Left renal pelvis (tissue), 4 donors: ENCODE measurements around the gene CEP135. TPM values are rescaled to one million over a fixed set of nuclear protein-coding genes. Genes with fewer than 3 reads are reported as not detected.
A peak's percentile ranks its signal among the peaks of the same experiment; 100 is the strongest.

Experiments used
- DNase-seq, 4 donors: peaks; one replicate each; pipeline ENCODE4 v3.0.0-alpha.2; 2013; ENCODE audit warnings: low read depth in 4 of 4, low spot score in 3 of 4
- polyA plus RNA-seq, 4 donors: library from polyadenylated mRNA; unstranded; fragments of 120-200 nt; gene quantifications; one replicate each; pipeline ENCODE4 v1.2.1, GENCODE V29; 2013; ENCODE audit not compliant: insufficient read length in 4 of 4

The CEP135 gene
- polyA plus RNA-seq, 4 donors, result 13.0 to 21.1 (median 14.3) TPM

DNA sequence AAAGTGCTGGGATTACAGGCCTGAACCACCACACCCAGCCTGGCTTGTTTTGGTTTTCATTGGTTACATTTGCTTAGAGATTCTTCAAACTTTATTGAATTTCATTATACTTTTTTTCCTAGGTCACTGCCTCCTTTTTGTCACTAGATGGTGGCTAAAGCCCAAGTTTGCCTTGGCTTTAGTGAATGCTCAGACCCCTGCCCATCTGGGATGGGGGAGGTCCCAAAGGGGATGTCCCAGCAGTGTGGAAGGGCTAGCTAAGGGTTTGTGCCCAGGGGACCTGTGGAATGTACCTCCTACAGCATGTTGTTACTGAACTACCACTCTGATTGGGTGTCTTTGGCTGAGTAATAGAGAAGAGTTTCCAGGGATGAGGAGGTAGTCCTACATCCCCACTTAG lies 58.4 kb downstream of the CEP135 start:
- DNase-seq, result no peak

DNA sequence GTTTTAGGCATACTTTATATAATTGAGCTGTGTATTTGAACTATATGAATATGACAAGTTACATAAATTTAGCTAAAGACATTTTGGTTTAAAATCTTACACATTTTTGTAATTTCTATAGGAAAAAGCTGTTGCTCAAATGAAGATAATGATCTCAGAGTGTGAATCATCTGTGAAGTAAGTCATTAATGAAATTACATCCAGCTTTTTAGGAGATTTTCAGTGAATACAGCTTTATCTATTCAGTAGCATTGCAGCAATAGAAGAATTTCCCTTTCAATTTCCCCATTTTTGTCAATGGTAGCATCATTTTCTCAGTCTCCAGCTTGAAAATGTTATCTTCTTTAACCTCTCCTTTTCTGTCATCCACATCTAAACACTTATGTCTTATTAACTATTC lies 59.5 kb downstream of the CEP135 start:
- no peak for DNase-seq

DNA sequence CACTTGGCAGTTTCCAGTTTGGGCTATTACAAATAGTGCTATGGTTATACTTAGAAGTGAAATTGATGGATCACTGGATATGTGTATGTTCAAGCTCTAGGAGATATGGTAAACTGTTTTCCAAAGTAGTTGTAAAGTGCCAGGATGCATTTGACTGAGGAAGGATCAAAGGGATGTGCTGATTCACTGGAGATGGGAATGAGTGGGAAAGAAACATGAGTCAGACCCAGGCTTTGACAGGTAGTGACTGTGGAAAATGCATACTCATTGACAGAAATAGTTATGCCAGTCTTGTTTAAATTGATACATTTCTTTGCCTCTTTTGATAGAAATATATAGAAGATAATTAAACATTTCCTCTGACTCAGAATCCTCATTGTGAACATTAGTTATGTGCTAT lies 77.9 kb downstream of the CEP135 start:
- no peak for DNase-seq

DNA sequence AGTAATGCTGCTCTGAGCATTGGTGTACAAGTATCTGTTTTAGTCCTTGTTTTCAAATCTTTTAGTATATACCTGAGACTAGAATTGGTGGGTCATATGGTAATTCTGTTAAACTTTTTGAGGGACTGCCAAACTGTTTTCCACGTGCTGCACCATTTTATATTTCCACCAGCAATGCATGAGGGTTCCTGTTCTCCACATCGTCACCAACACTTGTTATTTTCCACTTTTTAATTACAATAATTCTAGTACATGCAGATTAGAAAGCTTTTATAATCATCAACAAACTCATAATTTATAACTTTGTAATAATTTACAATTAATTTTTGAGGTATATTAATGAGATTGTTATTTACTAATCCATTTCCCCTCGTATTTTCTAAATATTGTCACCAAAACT lies 79.4 kb downstream of the CEP135 start:
- no peak for DNase-seq

DNA sequence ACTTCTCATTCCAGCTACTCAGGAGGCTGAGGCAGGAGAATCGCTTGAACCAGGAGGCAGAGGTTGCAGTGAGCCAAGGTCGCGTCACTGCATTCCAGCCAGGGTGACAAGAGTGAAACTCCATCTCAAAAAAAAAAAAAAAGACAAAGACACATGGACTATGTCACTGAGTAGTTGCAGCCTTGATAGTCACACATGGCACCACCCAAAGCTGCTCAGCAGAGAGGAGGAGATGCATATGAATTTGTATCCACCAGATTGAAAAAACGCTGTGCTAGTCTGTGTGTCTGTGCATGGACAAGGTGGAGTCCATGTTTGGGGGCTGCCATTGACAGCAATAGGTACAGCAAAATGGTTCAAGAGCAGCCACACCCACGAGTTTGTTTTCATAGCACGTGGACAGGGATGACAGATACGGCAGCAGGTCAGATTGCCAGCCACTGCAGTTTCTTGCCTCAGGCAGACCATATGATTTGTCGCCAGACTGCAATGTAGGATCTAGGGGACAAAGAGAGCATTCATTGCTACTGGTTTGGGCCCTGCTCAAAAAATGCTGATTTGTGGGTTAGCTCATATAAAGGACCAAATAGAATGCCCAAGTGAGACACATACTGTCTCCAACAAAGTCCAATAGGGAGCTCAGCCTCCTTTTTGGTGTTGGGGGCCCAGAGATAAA lies 89.9 kb downstream of the CEP135 start:
- no peak for DNase-seq

DNA sequence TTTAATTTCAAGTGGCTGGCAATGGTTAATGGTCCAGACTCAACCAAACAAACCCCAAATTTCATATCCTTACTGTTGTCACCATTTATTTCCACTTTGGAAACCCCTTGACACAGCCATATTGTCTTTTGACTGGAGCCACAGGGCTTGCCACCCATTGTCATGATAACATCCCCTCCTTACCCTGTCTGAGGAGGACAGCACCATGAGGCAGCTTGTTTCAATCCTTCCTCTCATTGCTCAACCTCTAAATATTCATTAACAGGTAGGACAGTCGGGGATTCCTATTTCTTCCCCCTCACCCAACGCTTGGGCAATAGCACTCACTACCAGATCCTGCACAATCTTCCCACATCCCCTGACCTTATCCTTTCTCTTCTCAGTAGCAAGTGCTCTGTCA lies 92.1 kb downstream of the CEP135 start:
- no peak for DNase-seq

DNA sequence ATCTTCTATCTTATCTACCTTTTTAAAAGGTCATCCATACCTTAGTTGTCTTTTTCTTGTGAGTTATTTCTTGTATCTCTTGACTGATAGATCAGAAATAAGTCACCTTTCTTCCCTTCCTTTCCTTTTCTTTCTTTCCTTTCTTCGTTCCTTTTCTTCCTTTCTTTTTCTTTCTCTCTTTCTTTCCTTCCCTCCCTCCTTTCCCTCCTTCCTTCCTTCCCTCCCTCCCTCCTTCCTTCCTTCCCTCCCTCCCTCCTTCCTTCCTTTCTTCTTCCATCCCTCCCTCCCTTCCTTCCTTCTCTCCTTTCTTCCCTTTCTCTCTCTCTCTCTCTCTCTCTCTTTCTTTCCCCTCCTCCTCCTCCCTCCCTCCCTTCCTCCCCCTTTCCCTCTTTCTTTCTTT lies 93.5 kb downstream of the CEP135 start:
- no peak for DNase-seq

DNA sequence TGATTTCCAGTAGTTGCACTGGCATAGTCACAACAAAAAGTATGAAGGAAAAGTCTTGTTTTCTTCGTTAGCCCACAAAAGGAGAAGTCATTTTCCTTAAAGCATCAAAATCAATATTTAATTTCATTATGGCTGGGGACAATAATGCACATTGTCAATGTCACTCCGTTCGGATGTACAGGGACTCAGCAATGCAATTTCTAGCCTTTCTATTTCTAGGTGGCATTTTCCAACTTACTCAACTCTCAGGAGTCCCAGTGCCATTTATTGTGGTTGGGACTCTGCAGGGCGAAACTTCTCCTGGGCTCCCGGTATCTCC lies 99.6 kb downstream of the CEP135 start:
- no peak for DNase-seq

DNA sequence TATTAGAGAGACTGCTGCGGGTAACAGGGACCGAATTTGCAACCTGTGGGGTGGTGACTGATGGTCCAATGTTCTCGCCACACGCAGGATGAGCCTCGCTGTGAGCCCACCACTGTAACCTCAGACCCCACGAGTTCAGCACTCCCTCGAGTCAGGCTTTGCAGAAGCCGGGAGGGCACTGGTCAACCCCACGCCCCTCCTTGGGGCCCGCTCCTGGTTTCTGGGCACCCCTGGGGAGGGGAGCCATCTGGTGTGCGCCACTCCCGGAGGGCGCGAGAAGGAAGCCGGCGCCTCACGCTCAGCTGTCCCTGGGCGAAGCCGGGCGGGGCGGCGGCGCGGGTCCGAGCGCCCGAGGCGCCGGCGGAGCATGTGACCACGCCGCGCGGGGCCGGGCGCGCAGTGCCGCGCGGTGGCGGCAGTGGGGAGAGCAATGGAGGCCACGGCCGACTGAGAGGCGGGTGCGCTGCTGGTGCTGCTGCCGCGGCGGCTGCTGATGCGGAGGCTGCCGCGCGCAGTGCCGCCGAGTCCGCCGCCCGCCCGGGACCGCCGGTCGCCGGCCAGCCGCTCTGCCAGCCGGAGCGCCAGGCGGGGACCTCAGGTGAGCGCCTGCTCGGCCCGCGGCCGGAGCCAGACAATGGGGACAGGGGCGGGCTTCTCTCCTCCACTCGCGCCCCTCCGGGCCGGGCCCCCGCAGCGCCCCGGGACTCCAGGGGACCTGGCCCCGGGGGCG lies 100.1 kb downstream of the CEP135 start:
- peak in 3 of 4 donors; percentile 38 to 64 (median 52) for DNase-seq

DNA sequence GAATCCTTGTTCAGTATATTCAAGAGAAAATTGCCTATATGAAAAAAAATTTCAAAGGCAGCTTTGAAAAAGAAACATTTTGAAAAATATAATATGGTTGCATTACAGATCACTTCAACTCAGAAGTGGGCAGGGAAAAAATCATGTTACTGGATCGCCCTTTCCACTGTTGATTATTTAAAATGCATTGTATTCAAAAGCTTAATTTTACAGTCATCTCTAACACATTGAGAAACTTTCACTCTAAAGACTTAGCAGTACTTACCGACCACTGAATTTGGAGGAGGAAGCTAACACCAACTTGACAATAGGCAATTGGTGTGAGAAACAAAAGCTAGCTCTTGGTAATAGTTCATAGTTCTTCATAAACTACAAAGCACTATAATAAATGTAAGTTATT lies 101.9 kb downstream of the CEP135 start:
- no peak for DNase-seq

DNA sequence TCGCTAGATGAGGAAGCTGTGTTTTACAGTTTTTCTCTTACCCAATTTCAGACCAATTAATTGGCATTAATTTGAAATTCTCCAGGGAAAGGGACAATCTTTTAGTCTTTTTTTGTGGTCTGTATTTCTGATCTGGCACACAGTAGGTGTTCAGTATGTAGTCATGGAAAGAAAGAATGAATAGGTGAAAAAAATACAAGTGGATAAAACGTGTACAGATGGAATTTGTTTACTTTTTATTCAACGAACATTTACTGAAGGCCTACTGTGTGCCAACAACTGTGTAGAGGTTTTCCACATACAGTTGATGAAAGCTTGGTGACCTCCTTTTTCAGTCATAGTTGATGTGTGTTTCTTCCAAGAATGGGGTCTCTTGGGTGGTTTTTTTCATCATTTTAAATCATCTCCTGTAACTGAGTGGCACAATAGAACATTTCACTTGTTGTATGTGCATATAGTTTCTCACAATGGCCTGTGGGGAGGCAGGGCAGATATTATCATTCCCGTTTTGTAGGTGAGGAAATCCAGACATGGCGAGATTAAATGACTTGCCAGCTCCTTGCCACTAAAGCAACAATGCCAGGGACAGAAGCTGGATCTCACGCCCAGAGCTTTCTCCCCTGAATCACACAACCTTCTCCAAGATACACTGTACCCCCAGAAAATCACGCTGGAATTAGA lies 102.4 kb downstream of the CEP135 start:
- DNase-seq, result no peak

DNA sequence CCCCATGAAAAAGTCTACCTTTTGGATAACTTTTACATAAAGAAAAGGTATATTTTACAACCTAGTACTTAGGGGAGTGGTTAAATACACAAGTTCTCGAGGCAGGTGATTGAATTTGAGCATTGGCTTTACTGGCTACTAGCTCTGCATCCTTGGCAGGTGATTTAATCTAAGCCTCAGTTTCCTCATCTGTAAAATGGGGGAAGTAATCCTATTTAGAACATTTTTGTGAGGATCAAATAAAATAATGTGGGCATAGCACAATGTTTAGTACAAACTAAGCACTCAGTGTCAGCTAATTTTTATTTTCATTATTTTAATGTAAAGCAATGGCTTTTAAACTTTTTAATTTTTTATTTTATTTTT lies 102.9 kb downstream of the CEP135 start:
- no peak for DNase-seq

DNA sequence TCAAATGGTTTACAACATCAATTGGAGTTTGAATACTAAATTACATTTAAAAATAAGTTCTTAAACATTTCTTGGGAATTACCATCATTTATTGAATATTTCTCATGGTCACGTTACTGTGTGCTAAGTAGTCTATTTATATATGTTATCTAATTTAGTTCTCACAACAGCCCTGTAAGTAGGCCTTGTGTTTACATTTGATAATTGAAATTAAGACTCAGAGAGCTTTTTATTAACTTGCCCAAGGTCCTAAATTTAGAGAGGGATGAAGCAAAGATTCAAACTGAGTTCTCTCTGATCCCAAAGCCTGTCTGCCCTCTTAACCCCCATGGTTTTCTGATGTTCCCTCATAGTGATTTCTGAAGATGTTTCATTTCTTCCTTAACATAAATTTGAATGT lies 103.7 kb downstream of the CEP135 start:
- no peak for DNase-seq

DNA sequence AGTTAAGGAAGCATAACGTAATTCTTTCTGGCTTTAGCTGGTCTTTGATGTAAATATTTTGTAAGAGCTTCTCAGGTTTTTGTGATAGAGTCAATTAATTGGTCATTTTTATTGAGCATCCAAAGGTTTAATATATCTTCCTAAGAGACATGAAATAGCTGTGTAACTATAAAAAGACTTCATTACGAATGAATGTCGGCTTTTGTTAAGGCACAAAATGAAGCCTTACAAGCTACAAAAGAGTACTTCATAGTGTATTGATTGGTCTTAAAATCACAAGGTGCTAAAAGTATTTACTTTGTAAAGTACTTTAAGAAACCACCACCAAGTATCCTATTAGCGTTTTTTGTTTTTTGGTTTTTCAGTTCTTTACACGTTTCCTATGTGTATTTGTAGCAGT lies 104.2 kb downstream of the CEP135 start:
- DNase-seq, result no peak

DNA sequence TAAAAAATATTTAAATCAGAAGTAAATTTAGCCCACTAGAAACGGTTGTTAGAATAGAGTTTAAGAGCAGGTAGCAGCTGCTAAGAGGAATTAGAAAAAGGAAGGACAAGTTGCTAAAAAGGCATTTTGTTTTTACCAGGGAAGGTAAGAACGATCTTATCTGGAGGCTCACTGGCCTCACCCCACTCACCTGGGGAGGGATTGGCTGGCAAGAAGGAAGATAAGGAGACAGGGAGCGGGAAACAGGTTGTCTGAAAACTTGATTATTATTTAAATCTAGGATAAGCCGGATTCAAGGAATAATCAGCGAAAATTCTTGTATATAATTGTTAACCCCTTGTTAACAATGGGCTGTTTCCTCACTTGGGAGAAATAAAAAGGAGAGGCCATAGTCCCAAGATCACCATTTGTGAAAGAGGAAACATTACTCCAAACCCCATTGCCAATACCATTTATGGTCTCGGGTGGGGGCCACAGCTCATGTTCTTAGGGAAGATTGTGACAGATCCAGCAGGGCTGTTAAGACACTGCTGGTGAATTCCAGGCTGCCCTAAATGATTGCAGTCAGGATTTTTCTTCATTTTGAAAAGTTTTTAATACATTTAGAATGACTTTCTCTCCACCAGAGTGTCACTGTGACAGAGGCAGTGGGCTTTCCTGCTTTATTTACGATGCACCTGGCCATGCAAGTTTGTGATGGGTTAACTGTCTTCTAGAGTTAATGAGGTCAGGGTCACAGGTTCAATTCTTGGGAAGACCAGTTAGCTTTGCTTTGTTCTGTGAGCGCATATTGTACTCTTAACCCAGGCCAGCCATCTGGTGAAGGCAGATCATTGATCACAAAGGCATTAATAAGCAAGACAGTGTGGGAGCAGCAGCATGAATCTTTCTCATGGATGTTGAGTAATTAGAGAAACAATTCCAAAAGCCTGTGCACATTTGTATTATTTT lies 106.6 kb downstream of the CEP135 start:
- no peak for DNase-seq

DNA sequence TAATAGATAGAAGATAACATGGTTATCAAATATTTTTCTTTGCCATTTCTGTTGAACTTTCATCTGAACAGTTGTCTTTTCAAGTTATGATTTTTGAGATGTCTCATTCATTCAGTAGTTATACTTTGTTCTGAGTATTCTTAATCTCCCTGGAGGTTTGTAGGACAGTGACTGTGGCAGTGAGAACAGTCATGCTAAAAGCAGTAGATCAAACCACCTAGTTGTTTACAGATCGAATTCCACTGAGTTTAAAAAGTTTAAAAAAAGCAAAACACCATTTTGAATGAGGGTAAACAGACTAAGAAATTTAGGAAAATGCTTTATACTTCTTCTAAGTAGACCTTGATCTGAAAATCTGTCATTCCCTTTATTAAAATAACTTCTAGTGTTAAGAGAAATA lies 107.2 kb downstream of the CEP135 start:
- DNase-seq, result no peak

DNA sequence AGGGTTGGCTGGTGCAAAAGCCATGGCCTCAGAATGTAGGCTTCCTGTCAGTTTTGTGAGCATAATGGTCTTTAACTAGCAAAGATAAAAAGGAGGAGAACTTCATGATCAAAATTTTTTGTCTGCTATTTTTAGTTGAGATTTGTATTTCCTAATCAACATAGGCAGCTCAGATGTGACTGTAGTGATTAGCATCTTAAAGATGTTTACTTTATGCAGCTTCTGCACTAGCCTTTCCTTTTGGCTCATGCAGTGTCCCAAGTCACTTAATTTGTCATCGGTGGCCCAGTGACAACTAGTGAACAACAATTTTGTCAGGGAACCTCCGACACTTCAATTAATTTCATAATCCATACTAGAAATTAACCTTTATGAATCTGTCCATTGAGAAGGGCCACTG lies 109.8 kb downstream of the CEP135 start:
- no peak for DNase-seq

DNA sequence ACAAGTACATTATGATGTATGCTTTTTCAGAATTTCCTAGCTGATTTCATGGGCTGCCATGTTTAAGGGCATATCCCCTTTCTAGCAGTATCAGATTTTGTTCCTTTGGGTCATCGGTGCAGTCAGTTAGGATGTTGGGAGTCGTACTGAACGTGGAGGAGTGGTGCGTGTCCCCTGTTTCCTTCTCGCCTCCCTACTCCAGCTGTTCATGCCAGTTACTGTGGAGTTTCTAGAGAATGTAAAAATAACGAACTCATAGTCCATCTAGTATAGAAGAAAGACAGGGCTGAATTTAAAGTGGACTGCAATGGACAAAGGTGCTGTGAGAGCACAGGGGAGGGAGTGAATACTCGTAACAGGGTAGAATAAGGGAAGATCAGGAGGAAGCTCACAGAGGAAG lies 111.3 kb downstream of the CEP135 start:
- no peak for DNase-seq

DNA sequence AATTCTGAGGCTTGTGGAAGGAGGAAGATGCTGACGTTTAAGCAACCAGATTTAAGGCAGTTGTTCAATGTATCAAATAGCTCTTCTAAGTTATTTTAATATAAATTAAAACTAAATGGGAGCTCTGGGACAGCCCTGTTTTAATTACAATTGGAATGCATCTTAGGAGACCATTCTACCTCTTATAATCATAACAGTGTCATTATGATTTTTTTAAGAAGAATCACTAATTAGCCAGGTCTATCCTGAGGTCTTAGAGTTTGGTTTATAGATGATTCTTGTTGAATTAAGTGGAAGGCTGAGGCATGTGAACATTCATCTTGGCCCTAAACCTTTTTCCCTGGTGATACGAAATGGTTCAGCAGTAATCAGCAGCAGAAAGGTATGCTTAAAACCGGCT lies 113.4 kb downstream of the CEP135 start:
- no peak for DNase-seq

DNA sequence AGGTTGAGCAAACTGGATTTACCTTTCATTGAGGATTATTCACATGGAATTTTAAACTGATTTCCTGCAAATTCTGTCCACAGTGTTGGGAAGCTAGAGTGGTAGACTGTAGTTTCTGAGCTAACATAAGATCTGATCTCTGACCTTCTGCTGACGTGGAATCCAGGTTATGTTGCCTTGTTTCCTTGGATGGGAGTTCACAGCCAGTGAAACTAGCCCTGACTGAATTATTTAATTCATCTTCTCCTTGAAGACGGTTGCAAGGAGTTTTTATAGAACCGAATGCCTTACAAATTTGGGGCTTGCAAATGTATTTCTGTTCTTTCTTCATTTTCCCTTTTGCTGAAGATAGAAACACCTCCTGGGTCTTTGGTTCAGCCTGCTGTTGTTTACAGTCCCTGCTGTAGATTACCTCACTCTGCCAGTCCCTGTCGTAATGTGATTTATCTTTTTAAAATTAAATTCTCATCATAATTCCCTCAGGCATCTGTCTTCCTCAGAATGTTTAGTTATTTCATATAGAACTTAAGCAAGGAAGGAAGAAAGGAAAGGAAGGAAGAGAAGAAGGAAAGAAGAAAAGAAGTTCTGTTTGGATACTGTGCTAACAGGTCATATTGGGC lies 113.9 kb downstream of the CEP135 start:
- no peak for DNase-seq

DNA sequence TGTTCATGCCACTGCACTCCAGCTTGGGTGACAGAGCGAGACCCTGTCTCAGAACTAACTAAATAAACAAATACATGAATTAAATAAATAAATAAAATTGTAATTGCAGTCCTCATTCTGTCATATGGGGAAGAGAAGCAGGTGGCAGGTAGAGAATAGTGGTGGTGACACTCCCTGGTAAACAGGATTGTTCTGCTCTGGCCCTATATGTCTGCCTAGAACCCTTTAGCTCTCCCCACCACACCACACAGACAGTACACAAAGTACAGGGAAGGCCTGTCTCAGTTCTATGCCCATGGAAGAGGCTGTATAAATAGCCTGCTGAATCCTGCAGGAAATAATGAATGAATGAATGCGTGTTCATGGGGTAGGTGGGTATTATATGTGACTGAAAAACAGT lies 117.7 kb downstream of the CEP135 start:
- DNase-seq, result no peak
